ENCODE results near the gene TLN1.

The TLN1 gene

GRCh38 chr9:35684921-35685320, 47.1 kb downstream of the TLN1 start:
- DNase-seq (ENCODE audit: low read depth), result no peak

GRCh38 chr9:35683323-35683722, 48.7 kb downstream of the TLN1 start:
- no peak for DNase-seq (ENCODE audit: low read depth)

GRCh38 chr9:35682520-35683315, 49.3 kb downstream of the TLN1 start:
- DNase-seq (ENCODE audit: low read depth), result no peak

GRCh38 chr9:35682051-35682450, 49.9 kb downstream of the TLN1 start:
- DNase-seq (ENCODE audit: low read depth), result no peak

- DNase-seq (ENCODE audit: low read depth), result no peak
Observed at GRCh38 chr9:35681341-35682002, 50.5 kb downstream of the TLN1 start.

GRCh38 chr9:35680331-35681105, 51.5 kb downstream of the TLN1 start:
- DNase-seq (ENCODE audit: low read depth), result no peak

- no peak for DNase-seq (ENCODE audit: low read depth)
Observed at GRCh38 chr9:35679766-35680330, 52.1 kb downstream of the TLN1 start.

GRCh38 chr9:35679091-35679490, 52.9 kb downstream of the TLN1 start:
- no peak for DNase-seq (ENCODE audit: low read depth)

GRCh38 chr9:35675732-35676392, 56.1 kb downstream of the TLN1 start:
- DNase-seq (ENCODE audit: low read depth), result no peak

- no peak for DNase-seq (ENCODE audit: low read depth)
Observed at GRCh38 chr9:35675204-35675603, 56.8 kb downstream of the TLN1 start.

GRCh38 chr9:35674025-35674361, 58.0 kb downstream of the TLN1 start:
- DNase-seq (ENCODE audit: low read depth), result no peak

- no peak for DNase-seq (ENCODE audit: low read depth)
Observed at GRCh38 chr9:35673132-35674024, 58.6 kb downstream of the TLN1 start, which contains the start of gene CA9. Gene CA9, plus strand, starts transcription at chr9:35673928. Its CDS starts 32 bp downstream, at chr9:35673960.

- DNase-seq (ENCODE audit: low read depth), result no peak
Observed at GRCh38 chr9:35669331-35670145, 62.5 kb downstream of the TLN1 start.

- no peak for DNase-seq (ENCODE audit: low read depth)
Observed at GRCh38 chr9:35667939-35668338, 64.1 kb downstream of the TLN1 start.

GRCh38 chr9:35666549-35666948, 65.4 kb downstream of the TLN1 start:
- DNase-seq (ENCODE audit: low read depth), result no peak

- no peak for DNase-seq (ENCODE audit: low read depth)
Observed at GRCh38 chr9:35666045-35666444, 66.0 kb downstream of the TLN1 start.

- DNase-seq (ENCODE audit: low read depth), result no peak
Observed at GRCh38 chr9:35665471-35665818, 66.5 kb downstream of the TLN1 start.

GRCh38 chr9:35664531-35665470, 67.2 kb downstream of the TLN1 start, which contains the start of gene ARHGEF39:
Gene ARHGEF39, minus strand, starts transcription at chr9:35665195. Its CDS starts 26 bp downstream, at chr9:35665169.
- DNase-seq (ENCODE audit: low read depth), result no peak

GRCh38 chr9:35662437-35662836, 69.6 kb downstream of the TLN1 start:
- no peak for DNase-seq (ENCODE audit: low read depth)

All from HS-5 (cell line).